HepG2 (cell line): ENCODE results near the gene NAA11. TPM values are rescaled to one million over a fixed set of nuclear protein-coding genes. Genes with fewer than 3 reads are reported as not detected.
A peak's percentile ranks its signal among the peaks of the same experiment; 100 is the strongest.

Experiments
- ATAC-seq: fragments of 200-7000 bp; cut with Tn5 transposase; 3 replicates; pipeline ENCODE4 v1.9.1; 2020; ENCODE audit warnings: mild to moderate bottlenecking, moderate library complexity
- BruUV-seq: library from RNA; stranded (reverse); fragments of 400-500 nt; replicated peaks from 2 replicates; lab custom pipeline; 2021; lab: Mats Ljungman, UMichigan
- CTCF ChIA-PET: fragments of 300-600 bp; formaldehyde crosslinking; extraction: SDS; loops from one replicate; lab custom pipeline; 2021; ENCODE audit warnings: low total read pairs, inconsistent platforms, low intra/inter-chr PET ratio; lab: Yijun Ruan, JAX
- POLR2A ChIA-PET: fragments of 350-600 bp; sonication (Branson Sonifier 250); formaldehyde crosslinking; loops from one replicate; lab custom pipeline; 2020; ENCODE audit warnings: antibody characterized with exemption, inconsistent platforms; lab: Yijun Ruan, JAX
- DNase-seq: peaks from one replicate; pipeline ENCODE4 v3.0.0-alpha.2; 2015; ENCODE audit warnings: low spot score
- FAIRE-seq: peaks from 3 replicates; lab custom pipeline; 2011; peaks lifted over from hg19 to GRCh38; lab: Jason Lieb, UNC
- H2AFZ ChIP-seq: one replicate; pipeline ENCODE4 v1.6.1; 2011; ENCODE audit warnings: low read length, inconsistent platforms
- H3K27ac ChIP-seq: fragments of 300-600 bp; 3 replicates; pipeline ENCODE4 v1.8.0; 2011; ENCODE audit warnings: mixed run types, mild to moderate bottlenecking, mixed read lengths, low read length, inconsistent platforms; ENCODE audit not compliant: insufficient read depth; ENCODE audit errors: extremely low read length
- H3K27me3 ChIP-seq, 2 experiments: fragments of 200-600 bp in 1 of 2; 2 replicates in 1 of 2; 3 replicates in 1 of 2; pipeline versions ENCODE4 v1.6.0 to v1.8.0; 2011; ENCODE audit warnings: low read length in 2 of 2, mild to moderate bottlenecking in 2 of 2, moderate library complexity in 2 of 2, inconsistent platforms in 1 of 2; ENCODE audit not compliant: insufficient read depth in 2 of 2, control insufficient read depth in 1 of 2
- H3K36me3 ChIP-seq, 2 experiments: fragments of 200-600 bp in 1 of 2; replicated peaks in 1 of 2; 2 replicates in 1 of 2; 3 replicates in 1 of 2; pipeline versions ENCODE4 v1.5.1 to v1.8.0; 2011; ENCODE audit warnings: low read length in 2 of 2, inconsistent platforms in 1 of 2; ENCODE audit not compliant: insufficient read depth in 2 of 2, control insufficient read depth in 1 of 2
- H3K4me1 ChIP-seq: 2 replicates; pipeline ENCODE4 v1.5.1; 2012; ENCODE audit warnings: low read length, inconsistent platforms; ENCODE audit not compliant: insufficient read depth
- H3K4me2 ChIP-seq: 2 replicates; pipeline ENCODE4 v1.6.0; 2011; ENCODE audit warnings: low read depth, low read length, inconsistent platforms
- H3K4me3 ChIP-seq, 3 experiments: fragments of 200-600 bp in 1 of 3; sonication (generic), shearing (Covaris generic) in 1 of 3; replicated peaks in 1 of 3; 2 replicates each; pipeline ENCODE4 v1.5.1; 2011 to 2016; ENCODE audit warnings: low read length in 3 of 3, inconsistent platforms in 2 of 3, low read depth in 2 of 3, mild to moderate bottlenecking in 2 of 3, control low read depth in 1 of 3, mixed read lengths in 1 of 3; ENCODE audit not compliant: insufficient read depth in 1 of 3
- H3K79me2 ChIP-seq: one replicate; pipeline ENCODE4 v1.6.1; 2011; ENCODE audit warnings: low read length, inconsistent platforms; ENCODE audit not compliant: insufficient read depth
- H3K9ac ChIP-seq: 2 replicates; pipeline ENCODE4 v1.6.0; 2011; ENCODE audit warnings: mild to moderate bottlenecking, low read depth, low read length, inconsistent platforms; ENCODE audit not compliant: insufficient read depth
- H3K9me3 ChIP-seq: 2 replicates; pipeline ENCODE4 v1.5.1; 2012; ENCODE audit warnings: mild to moderate bottlenecking, low read length
- H4K20me1 ChIP-seq: 2 replicates; pipeline ENCODE4 v1.6.0; 2011; ENCODE audit warnings: inconsistent platforms, mild to moderate bottlenecking, low read length, moderate library complexity; ENCODE audit not compliant: insufficient read depth
- ADNP ChIP-seq: sonication (generic); formaldehyde crosslinking; IDR thresholded peaks from 2 replicates; pipeline ENCODE4 v1.4.0; 2020; ENCODE audit warnings: missing genetic modification reagents
- CEBPG ChIP-seq: IDR thresholded peaks from 2 replicates; pipeline ENCODE4 v1.6.1; 2016
- HOXA3 ChIP-seq: sonication (generic); formaldehyde crosslinking; IDR thresholded peaks from 2 replicates; pipeline ENCODE4 v1.5.0; 2020; ENCODE audit warnings: missing genetic modification reagents
- MEF2D ChIP-seq: sonication (generic); formaldehyde crosslinking; IDR thresholded peaks from 2 replicates; pipeline ENCODE4 v1.5.1; 2020; ENCODE audit warnings: mild to moderate bottlenecking, missing genetic modification reagents
- NFE2L1 ChIP-seq: sonication (generic); formaldehyde crosslinking; IDR thresholded peaks from 2 replicates; pipeline ENCODE4 v1.4.0; 2020; ENCODE audit warnings: missing genetic modification reagents, mild to moderate bottlenecking, borderline replicate concordance
- SMAD3 ChIP-seq: sonication (generic); formaldehyde crosslinking; IDR thresholded peaks from 2 replicates; pipeline ENCODE4 v1.4.0; 2020; ENCODE audit warnings: missing genetic modification reagents
- STAG1 ChIP-seq: sonication (generic); formaldehyde crosslinking; IDR thresholded peaks from 2 replicates; pipeline ENCODE4 v1.4.0; 2020; ENCODE audit warnings: missing genetic modification reagents
- ZNF446 ChIP-seq: sonication (generic); formaldehyde crosslinking; IDR thresholded peaks from 2 replicates; pipeline ENCODE4 v1.5.0; 2020; ENCODE audit warnings: mild to moderate bottlenecking, missing genetic modification reagents
- ZNF501 ChIP-seq: sonication (generic); formaldehyde crosslinking; IDR thresholded peaks from 2 replicates; pipeline ENCODE4 v1.5.1; 2020; ENCODE audit warnings: mild to moderate bottlenecking, moderate library complexity, missing genetic modification reagents
- ZNF589 ChIP-seq: sonication (generic); formaldehyde crosslinking; conservative IDR thresholded peaks from 2 replicates; pipeline ENCODE4 v1.8.0; 2022; ENCODE audit warnings: mild to moderate bottlenecking, moderate library complexity, missing genetic modification reagents
- WGBS: methylation state at CpG from one replicate; pipeline ENCODE4 v1.1.6; 2017; ENCODE audit warnings: low lambda C conversion rate; 5-methylcytosine and 5-hydroxymethylcytosine counted together
- in situ Hi-C: cut with HindIII; loops from 2 replicates; pipeline ENCODE4 v1.10.0; 2017; ENCODE audit warnings: low pct_unique_long_range_greater_than_20kb; ENCODE audit not compliant: extremely low pct_ligation_motif_present
- intact Hi-C: fragments of 100-400 bp; cut with micrococcal nuclease; formaldehyde crosslinking; loops from one replicate; pipeline ENCODE4 v1.10.0; 2022; ENCODE audit not compliant: unreplicated experiment
- polyA plus RNA-seq, 8 experiments: library from polyadenylated mRNA; depleted of rRNA in 3 of 8; stranded (reverse) in 7 of 8; unstranded in 1 of 8; fragments of >200 nt; fragmentation: Illumina TruSeq in 4 of 8; extraction: Trizol in 4 of 8; gene quantifications; 2 replicates each; pipeline versions ENCODE4 v1.2.1 to v1.2.3, GENCODE V29; 2011 to 2016; ENCODE audit warnings: low read depth in 4 of 8, missing spikeins in 1 of 8, mixed read lengths in 1 of 8; ENCODE audit not compliant: insufficient read depth in 1 of 8
- total RNA-seq, 5 experiments: library from RNA; depleted of rRNA; stranded (reverse); fragments of >200 nt; fragmentation: Illumina TruSeq; extraction: Trizol; gene quantifications; 2 replicates each; pipeline ENCODE4 v1.2.3, GENCODE V29; 2016; ENCODE audit warnings: low read depth in 1 of 5
- TF ChIP-seq, protein P1 (sequence below): sonication (generic); formaldehyde crosslinking; IDR thresholded peaks from 2 replicates; pipeline ENCODE4 v1.5.0; 2020; ENCODE audit warnings: mild to moderate bottlenecking, missing genetic modification reagents, moderate library complexity

Gene NAA11
- total and polyA plus RNA-seq, 2 of the 13 experiments (the other 11 are each of a cell fraction or from before 2014, with no cell fraction given): not detected

DNA sequence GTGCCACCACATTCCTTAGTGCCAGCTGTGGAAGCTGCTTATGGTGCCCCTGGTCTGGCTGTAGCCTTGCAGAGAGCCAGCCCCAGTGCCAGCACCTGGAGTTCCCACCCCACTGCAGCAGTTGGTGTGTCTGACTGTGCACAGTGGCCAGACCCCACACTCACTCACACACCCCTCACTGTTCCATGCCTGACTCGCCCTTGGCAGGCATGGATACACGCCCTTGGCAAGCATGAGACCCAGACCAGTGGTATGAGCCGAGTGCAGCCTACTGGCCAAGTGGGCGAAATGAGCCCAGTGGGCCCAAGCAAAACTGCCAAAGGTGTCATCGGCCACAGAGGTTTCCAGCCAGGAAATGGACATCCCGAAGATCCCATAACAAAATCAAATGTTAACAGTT, 27.4 kb downstream of the NAA11 start:
- ChIA-PET CTCF (no interaction called here), POLR2A (no interaction called here)
- in situ Hi-C loops (no loop called here), intact Hi-C loops (no loop called here)
- peaks cover 8% of the 10 kb centered on the region for H3K4me1 ChIP-seq
- H3K79me2 ChIP-seq: no peaks in the 10 kb centered on the region
- TF ChIP-seq SMAD3 (CRISPR knock-in tag): no peak
- no peak for TF ChIP-seq HOXA3 (CRISPR knock-in tag)
- no peak for TF ChIP-seq ZNF501
- no peak for TF ChIP-seq ZNF446
- no peak for TF ChIP-seq MEF2D (CRISPR knock-in tag)
- ATAC-seq (peak; percentile 23; the same call in 2 of the 3 replicates), FAIRE-seq (no peak), DNase-seq (no peak)
- H3K9ac ChIP-seq: no peak overlapping the region
- H3K9me3 ChIP-seq: no peaks in the 10 kb centered on the region
- H3K36me3 ChIP-seq: no peaks in the 10 kb centered on the region
- BruUV-seq: no TSS peak
- H2AFZ ChIP-seq: no peak overlapping the region
- no peaks in the 10 kb centered on the region for H3K27me3 ChIP-seq
- no peak overlapping the region for H3K4me3 ChIP-seq
- WGBS: 27% methylated on average over 4 of the region's 6 CpGs
- H3K27ac ChIP-seq: no peak overlapping the region
- no peaks in the 10 kb centered on the region for H4K20me1 ChIP-seq
- H3K4me2 ChIP-seq: no peak overlapping the region

DNA sequence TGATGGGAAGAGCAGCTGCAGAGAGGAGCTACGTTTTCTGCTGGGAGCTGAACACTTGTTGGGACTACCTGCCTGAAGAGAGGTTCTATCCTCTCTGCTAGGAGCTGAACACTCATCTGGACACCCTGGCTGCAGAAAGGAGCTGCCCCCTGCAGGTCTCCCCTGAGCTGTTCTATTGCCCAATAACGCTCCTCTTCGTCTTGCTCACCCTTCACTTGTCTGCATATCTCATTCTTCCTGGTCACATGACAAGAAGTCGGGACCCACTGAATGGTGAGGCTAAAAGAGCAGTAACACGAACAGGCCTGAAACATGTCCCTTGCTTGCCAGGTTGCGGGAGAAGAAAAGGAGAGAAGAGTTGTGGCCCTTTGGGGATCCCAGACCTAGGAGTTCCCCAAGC, 27.8 kb downstream of the NAA11 start:
- FAIRE-seq: no peak
- Histone ChIP-seq H3K9me3 (no peaks in the 10 kb centered on the region), H3K9ac (no peak overlapping the region), H3K4me2 (no peak overlapping the region), H2AFZ (no peak overlapping the region), H3K27ac (no peak overlapping the region), H3K27me3 (no peaks in the 10 kb centered on the region), H3K36me3 (no peaks in the 10 kb centered on the region), H4K20me1 (no peaks in the 10 kb centered on the region), H3K79me2 (no peaks in the 10 kb centered on the region), H3K4me3 (no peak overlapping the region), H3K4me1 (peaks cover 8% of the 10 kb centered on the region)
- ChIA-PET POLR2A (no interaction called here), CTCF (no interaction called here)
- 38% methylated on average over 6 of the region's 6 CpGs for WGBS
- intact Hi-C loops: no loop called here
- in situ Hi-C loops: no loop called here
- peak; percentile 2 for DNase-seq
- no TSS peak for BruUV-seq
- peak; percentile 65 for ATAC-seq
- no peak for TF ChIP-seq ADNP (CRISPR knock-in tag)
- 0 out of 2 replicates have a peak, but pooled peaks have one; percentile 10 for TF ChIP-seq STAG1 (CRISPR knock-in tag)
- TF ChIP-seq NFE2L1 (CRISPR knock-in tag): no peak
- peak; percentile 50; the same call in 1 of the 2 replicates for TF ChIP-seq CEBPG (CRISPR knock-in tag)
- no peak for TF ChIP-seq ZNF589 (CRISPR knock-in tag)
- TF ChIP-seq, protein P1, sequence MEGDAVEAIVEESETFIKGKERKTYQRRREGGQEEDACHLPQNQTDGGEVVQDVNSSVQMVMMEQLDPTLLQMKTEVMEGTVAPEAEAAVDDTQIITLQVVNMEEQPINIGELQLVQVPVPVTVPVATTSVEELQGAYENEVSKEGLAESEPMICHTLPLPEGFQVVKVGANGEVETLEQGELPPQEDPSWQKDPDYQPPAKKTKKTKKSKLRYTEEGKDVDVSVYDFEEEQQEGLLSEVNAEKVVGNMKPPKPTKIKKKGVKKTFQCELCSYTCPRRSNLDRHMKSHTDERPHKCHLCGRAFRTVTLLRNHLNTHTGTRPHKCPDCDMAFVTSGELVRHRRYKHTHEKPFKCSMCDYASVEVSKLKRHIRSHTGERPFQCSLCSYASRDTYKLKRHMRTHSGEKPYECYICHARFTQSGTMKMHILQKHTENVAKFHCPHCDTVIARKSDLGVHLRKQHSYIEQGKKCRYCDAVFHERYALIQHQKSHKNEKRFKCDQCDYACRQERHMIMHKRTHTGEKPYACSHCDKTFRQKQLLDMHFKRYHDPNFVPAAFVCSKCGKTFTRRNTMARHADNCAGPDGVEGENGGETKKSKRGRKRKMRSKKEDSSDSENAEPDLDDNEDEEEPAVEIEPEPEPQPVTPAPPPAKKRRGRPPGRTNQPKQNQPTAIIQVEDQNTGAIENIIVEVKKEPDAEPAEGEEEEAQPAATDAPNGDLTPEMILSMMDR (CRISPR knock-in tag): 0 out of 2 replicates have a peak, but pooled peaks have one; percentile 19
